GM12878 (cell line): Measurements from ENCODE around the gene PARP16. TPM values are rescaled to one million over a fixed set of nuclear protein-coding genes. Genes with fewer than 3 reads are reported as not detected.

ENCODE experiments used
- ATAC-seq: fragments of 200-7000 bp; cut with Tn5 transposase; 3 replicates; pipeline ENCODE4 v1.9.1; 2020; ENCODE audit warnings: mild to moderate bottlenecking, moderate library complexity
- BruUV-seq: library from RNA; stranded (reverse); fragments of 400-500 nt; replicated peaks from 2 replicates; lab custom pipeline; 2021; lab: Mats Ljungman, UMichigan
- CTCF ChIA-PET: fragments of 300-600 bp; sonication (Branson Sonifier 250); formaldehyde crosslinking; extraction: SDS; loops from one replicate; lab custom pipeline; 2021; ENCODE audit warnings: inconsistent platforms; lab: Yijun Ruan, JAX
- POLR2A ChIA-PET: fragments of 350-600 bp; formaldehyde crosslinking; extraction: SDS; loops from one replicate; lab custom pipeline; 2021; ENCODE audit warnings: inconsistent platforms; lab: Charles Lee
- RAD21 ChIA-PET: fragments of 300-600 bp; sonication (Branson Sonifier 250); formaldehyde crosslinking; loops from one replicate; lab custom pipeline; 2023; ENCODE audit warnings: antibody characterized with exemption; ENCODE audit not compliant: unreplicated experiment; lab: Charles Lee
- SMC1A ChIA-PET: fragments of 300-600 bp; sonication (Branson Sonifier 250); formaldehyde crosslinking; loops from one replicate; lab custom pipeline; 2023; ENCODE audit not compliant: unreplicated experiment, uncharacterized antibody; lab: Charles Lee
- DNase-seq: peaks from one replicate; pipeline ENCODE4 v3.0.0-alpha.2; 2011; ENCODE audit warnings: low read depth, low spot score
- FAIRE-seq: peaks from 3 replicates; lab custom pipeline; 2011; peaks lifted over from hg19 to GRCh38; lab: Jason Lieb, UNC
- H2AFZ ChIP-seq: 2 replicates; pipeline ENCODE4 v1.6.0; 2011; ENCODE audit warnings: low read depth, low read length, control low read depth; ENCODE audit not compliant: control insufficient read depth
- H3K27ac ChIP-seq: 2 replicates; pipeline ENCODE4 v1.5.1; 2011; ENCODE audit warnings: control low read depth; ENCODE audit not compliant: control insufficient read depth, insufficient read depth
- H3K27me3 ChIP-seq, 2 experiments: replicated peaks in 1 of 2; 2 replicates each; pipeline versions ENCODE4 v1.6.0 to v1.6.1; 2011; ENCODE audit warnings: low read length in 1 of 2; ENCODE audit not compliant: control insufficient read depth in 2 of 2, insufficient read depth in 2 of 2
- H3K36me3 ChIP-seq, 2 experiments: 2 replicates each; pipeline ENCODE4 v1.5.1; 2011; ENCODE audit warnings: low read length in 1 of 2; ENCODE audit not compliant: control insufficient read depth in 2 of 2, insufficient read depth in 2 of 2
- H3K4me1 ChIP-seq: 2 replicates; pipeline ENCODE4 v1.6.1; 2011; ENCODE audit warnings: mild to moderate bottlenecking, low read length, moderate library complexity, mixed read lengths; ENCODE audit not compliant: control insufficient read depth, insufficient read depth
- H3K4me2 ChIP-seq: 2 replicates; pipeline ENCODE4 v1.6.0; 2011; ENCODE audit warnings: control low read depth; ENCODE audit not compliant: control insufficient read depth, insufficient read depth
- H3K4me3 ChIP-seq: fragments of 200-600 bp; sonication (generic); 2 replicates; pipeline ENCODE4 v1.5.1; 2016
- H3K79me2 ChIP-seq: 2 replicates; pipeline ENCODE4 v1.6.0; 2011; ENCODE audit warnings: low read length; ENCODE audit not compliant: control insufficient read depth, insufficient read depth
- H3K9ac ChIP-seq: 2 replicates; pipeline ENCODE4 v1.8.0; 2011; ENCODE audit warnings: low read length, control low read depth, mixed read lengths; ENCODE audit not compliant: control insufficient read depth, insufficient read depth
- H3K9me3 ChIP-seq: replicated peaks from 3 replicates; pipeline ENCODE4 v1.5.1; 2011; ENCODE audit warnings: mild to moderate bottlenecking, low read length; ENCODE audit not compliant: control insufficient read depth, insufficient read depth
- H4K20me1 ChIP-seq: 2 replicates; pipeline ENCODE4 v1.6.0; 2011; ENCODE audit not compliant: control insufficient read depth, insufficient read depth
- CHD2 ChIP-seq: IDR thresholded peaks from 2 replicates; pipeline ENCODE4 v1.6.1; 2011; ENCODE audit warnings: low read depth, low read length, improper control_type of control experiment, borderline replicate concordance
- MXI1 ChIP-seq: fragments of 150-350 bp; IDR thresholded peaks from 2 replicates; pipeline ENCODE4 v1.6.1; 2011; ENCODE audit warnings: low read depth, mild to moderate bottlenecking, inconsistent platforms, low read length, improper control_type of control experiment
- RCOR1 ChIP-seq: conservative IDR thresholded peaks from 2 replicates; pipeline ENCODE4 v1.6.1; 2012; ENCODE audit warnings: low read depth, low read length, improper control_type of control experiment
- SP1 ChIP-seq: IDR thresholded peaks from one replicate; pipeline ENCODE4 v1.6.1; 2011; ENCODE audit warnings: low read depth, low read length
- ZNF622 ChIP-seq: fragments of 450-650 bp; IDR thresholded peaks from 2 replicates; pipeline ENCODE4 v1.6.1; 2017; ENCODE audit warnings: mild to moderate bottlenecking, inconsistent platforms
- WGBS: methylation state at CpG from one replicate; pipeline ENCODE4 v1.1.6; 2016; ENCODE audit warnings: low lambda C conversion rate; ENCODE audit not compliant: insufficient replicate concordance, insufficient coverage; ENCODE audit errors: missing lambda C conversion rate; 5-methylcytosine and 5-hydroxymethylcytosine counted together
- in situ Hi-C: fragments of 300-500 bp; cut with MboI; formaldehyde crosslinking; loops from 9 replicates; pipeline ENCODE4 v1.14.3; 2018; ENCODE audit warnings: mixed read lengths
- intact Hi-C: fragments of 100-400 bp; cut with micrococcal nuclease; formaldehyde crosslinking; loops from one replicate; pipeline ENCODE4 v1.14.2; 2022; ENCODE audit not compliant: unreplicated experiment
- polyA plus RNA-seq, 11 experiments: library from polyadenylated mRNA; depleted of rRNA in 4 of 11; unstranded in 6 of 11; stranded (reverse) in 5 of 11; fragments of >200 nt; fragmentation: Nextera tagmentation in 4 of 11; fragmentation: Illumina TruSeq in 1 of 11; extraction: Ambion mirVana in 4 of 11; extraction: Trizol in 1 of 11; gene quantifications; 1 replicate in 1 of 11; 2 replicates in 10 of 11; pipeline versions ENCODE4 v1.2.1 to v1.2.3, GENCODE V29; 2011 to 2016; ENCODE audit warnings: inconsistent platforms in 2 of 11, missing spikeins in 2 of 11, low read depth in 1 of 11
- total RNA-seq, 4 experiments: library from RNA; depleted of rRNA in 3 of 4; stranded (reverse); fragments of >200 nt in 3 of 4; fragmentation: Illumina TruSeq in 1 of 4; extraction: Trizol in 1 of 4; gene quantifications; 2 replicates each; pipeline versions ENCODE4 v1.2.1 to v1.2.3, GENCODE V29; 2013 to 2021

PARP16 gene
- total and polyA plus RNA-seq, 10 of the 15 experiments (the other 5 are each of a cell fraction or from before 2014, with no cell fraction given) = 4.9 to 15.7 (median 9.9) TPM

DNA sequence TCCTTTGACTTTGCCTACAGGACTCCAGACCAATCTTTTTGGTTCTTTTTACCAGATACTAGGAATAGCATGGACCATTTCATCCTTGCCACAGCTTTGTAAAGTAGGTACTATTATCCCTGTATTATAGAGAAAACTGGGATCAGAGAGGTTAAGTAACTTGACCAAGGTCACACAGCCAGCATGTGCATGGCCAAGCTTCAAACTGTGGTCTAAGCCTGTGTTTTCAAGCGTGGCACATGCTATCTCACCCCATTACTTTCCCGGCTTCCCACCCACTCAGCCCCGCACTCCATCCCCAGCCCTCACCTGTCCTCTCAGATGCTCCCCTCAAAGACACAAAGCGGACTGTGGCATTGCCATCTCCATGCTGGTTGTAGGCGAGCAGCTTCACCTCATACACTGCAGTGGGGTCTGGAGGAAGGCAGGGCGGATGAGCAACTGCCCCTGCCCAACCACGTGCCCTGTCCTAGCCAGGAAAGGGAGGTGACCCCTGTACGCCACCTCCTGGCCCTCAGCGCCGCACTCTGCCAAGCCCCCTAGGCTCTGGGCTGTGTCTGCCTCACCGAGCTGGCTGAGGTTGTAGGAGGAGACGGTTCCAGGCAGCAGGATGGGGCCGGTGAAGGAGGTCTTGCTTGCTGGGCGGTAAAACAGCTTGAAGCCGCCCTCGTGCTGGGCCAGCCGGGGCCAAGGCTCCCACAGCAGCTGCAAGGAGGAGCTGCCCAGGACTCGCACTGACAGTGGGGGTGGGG lies 43.5 kb upstream of the PARP16 start (continued):
- TF ChIP-seq CHD2 (no peak), ZNF622 (no peak), SP1 (no peak)

DNA sequence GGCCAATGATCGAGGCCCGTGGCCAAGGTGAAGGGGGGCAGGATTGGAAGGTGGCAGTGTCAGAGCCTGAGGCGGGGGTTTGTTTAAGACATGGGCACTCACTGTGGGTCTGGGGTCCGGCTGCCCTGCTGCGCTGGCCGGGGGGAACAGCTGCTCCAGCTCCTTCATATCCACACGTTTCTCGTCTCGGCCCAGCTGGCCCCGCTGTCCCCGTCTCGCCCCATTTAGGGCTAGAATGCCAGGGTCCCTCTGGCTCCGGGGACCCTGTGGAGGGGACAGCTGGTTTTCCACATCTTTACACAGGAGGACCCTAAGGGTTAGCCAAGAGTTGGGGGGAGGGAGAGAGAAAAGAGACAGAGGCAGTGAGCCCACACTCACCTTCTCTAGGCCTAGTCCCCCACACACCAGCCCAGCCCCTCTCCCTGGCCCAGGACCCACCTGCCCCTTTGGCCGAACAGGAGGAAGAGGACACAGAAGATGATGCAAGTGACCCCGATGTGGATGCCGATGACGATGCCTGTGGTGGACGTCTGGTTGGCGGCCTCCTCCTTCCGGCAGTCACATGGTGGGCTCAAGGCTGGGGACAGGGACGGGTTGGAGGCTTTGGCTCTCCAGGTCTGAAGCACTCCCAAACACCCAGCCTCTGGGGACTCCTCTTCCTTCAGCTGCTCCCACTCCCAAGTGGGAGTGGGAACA lies 42.8 kb upstream of the PARP16 start:
- TF ChIP-seq MXI1 (no peak), RCOR1 (no peak)
- BruUV-seq = no TSS peak
- no peaks in the 10 kb centered on the region for H3K9me3 ChIP-seq
- in situ Hi-C loops (no loop called here), intact Hi-C loops (no loop called here)
- no peak overlapping the region for H3K4me3 ChIP-seq
- 53% methylated on average over 20 of the region's 21 CpGs for WGBS
- H3K79me2 ChIP-seq = no peaks in the 10 kb centered on the region
- POLR2A ChIA-PET = no interaction called here
- CTCF ChIA-PET = interaction anchor here (1.9 kb wide), 1 partner anchor 9 kb away, joined by 8 read pairs; no protein-coding TSS in a partner anchor
- H3K27me3 ChIP-seq = no peaks in the 10 kb centered on the region; a peak in 1 of 4 replicates
- RAD21 ChIA-PET = no interaction called here
- H3K36me3 ChIP-seq = no peaks in the 10 kb centered on the region
- H4K20me1 ChIP-seq = no peaks in the 10 kb centered on the region
- no peak overlapping the region for H2AFZ ChIP-seq
- ATAC-seq (no peak), FAIRE-seq (no peak), DNase-seq (no peak)
- H3K9ac ChIP-seq = no peak overlapping the region
- no peak overlapping the region for H3K27ac ChIP-seq
- SMC1A ChIA-PET = no interaction called here
- no peaks in the 10 kb centered on the region for H3K4me1 ChIP-seq
- no peak overlapping the region for H3K4me2 ChIP-seq
